Astrocyte of the spinal cord (primary cell): Measurements from ENCODE around the gene HUS1.
"Not testable (repeated sequence)": the region's sequence is repeated elsewhere in the genome, so short reads cannot be mapped to it uniquely, and the experiment has no call there.

Experiments used
- DNase-seq: peaks from one replicate; pipeline ENCODE4 v3.0.0; 2011; ENCODE audit warnings: low read depth, low spot score
- H3K4me3 ChIP-seq: 2 replicates; pipeline ENCODE4 v1.5.1; 2011; ENCODE audit warnings: low read depth, mild to moderate bottlenecking, low read length, moderate library complexity
- in situ Hi-C: cut with HindIII; loops from 2 replicates; pipeline ENCODE4 v1.10.0; 2017; ENCODE audit warnings: low sequenced_read_pairs
- TF ChIP-seq, protein P1 (sequence below): IDR thresholded peaks from 2 replicates; pipeline ENCODE4 v1.5.1; 2012; ENCODE audit warnings: low read depth, mild to moderate bottlenecking, low read length, inconsistent platforms

HUS1 gene

DNA sequence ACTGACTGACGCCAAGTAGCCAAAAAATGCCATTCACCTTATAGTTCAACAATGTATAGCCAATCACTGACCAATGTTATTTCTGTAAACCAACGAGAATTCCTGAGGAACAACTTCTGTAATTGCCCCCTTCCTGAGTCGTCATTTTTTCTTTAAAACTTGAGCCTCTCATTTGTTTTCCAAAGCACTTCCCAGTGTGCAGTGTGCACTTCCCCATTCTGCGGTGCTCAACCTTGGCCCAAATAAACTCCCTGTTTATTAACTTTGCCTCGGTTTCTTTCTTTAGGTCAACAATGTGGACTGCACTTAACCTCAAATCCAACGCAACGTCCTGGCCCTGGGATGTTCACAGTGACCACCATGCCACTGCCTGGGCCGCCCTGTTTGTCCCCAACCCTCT lies 46.2 kb downstream of the HUS1 start:
- H3K4me3 ChIP-seq, result no peak overlapping the region
- TF ChIP-seq, protein P1, sequence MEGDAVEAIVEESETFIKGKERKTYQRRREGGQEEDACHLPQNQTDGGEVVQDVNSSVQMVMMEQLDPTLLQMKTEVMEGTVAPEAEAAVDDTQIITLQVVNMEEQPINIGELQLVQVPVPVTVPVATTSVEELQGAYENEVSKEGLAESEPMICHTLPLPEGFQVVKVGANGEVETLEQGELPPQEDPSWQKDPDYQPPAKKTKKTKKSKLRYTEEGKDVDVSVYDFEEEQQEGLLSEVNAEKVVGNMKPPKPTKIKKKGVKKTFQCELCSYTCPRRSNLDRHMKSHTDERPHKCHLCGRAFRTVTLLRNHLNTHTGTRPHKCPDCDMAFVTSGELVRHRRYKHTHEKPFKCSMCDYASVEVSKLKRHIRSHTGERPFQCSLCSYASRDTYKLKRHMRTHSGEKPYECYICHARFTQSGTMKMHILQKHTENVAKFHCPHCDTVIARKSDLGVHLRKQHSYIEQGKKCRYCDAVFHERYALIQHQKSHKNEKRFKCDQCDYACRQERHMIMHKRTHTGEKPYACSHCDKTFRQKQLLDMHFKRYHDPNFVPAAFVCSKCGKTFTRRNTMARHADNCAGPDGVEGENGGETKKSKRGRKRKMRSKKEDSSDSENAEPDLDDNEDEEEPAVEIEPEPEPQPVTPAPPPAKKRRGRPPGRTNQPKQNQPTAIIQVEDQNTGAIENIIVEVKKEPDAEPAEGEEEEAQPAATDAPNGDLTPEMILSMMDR, result no peak
- DNase-seq, result no peak
- in situ Hi-C loops, result no loop called here

DNA sequence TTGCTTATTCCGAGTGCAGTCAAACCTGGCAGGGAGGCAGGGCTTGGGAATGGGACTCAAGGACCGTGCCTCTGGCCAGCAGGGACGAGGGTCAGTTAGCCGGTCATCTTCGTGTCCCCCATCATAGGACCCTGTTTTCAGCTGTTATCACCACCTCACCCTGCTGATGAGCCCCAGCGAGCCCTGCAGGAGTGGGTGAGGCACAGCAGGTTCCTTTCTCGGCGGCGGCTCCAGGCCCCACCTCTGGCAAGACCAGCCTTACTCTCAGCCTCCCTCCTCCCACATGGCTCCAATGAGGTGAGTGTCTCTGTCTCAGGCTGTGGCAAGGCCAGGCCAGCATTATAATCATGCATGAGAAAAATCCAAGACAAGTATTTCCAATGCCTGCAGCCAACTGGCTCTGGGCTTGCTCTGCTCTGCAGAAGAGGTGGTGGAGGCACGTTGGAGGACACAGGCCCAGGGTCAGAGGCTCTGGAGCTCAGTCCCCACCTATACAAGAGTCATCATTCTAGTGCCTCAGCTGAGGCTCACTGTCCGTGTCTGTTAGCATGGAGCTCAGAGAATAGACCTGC lies 46.9 kb downstream of the HUS1 start:
- TF ChIP-seq, protein P1, result no peak

DNA sequence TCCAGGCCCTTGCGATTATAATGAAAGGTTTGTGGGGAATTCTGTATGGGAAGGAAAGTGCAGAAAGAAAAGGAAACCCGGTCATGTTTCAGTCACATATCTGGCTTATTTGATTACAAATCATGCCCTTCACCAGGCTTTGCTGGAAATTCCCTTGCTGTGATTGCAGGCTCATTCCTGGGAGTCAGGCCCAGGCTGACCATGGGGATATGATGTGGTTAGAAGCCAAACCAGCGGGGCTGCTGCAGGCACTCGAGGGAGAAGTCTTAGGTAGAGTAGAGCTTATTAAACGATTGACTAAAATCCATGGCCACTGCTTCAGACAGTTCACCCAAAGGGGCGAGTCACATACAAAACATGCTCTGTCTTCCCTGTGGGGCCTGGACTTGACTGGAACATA lies 47.4 kb downstream of the HUS1 start:
- DNase-seq, result peak; percentile 70
- no peak overlapping the region for H3K4me3 ChIP-seq
- in situ Hi-C loops, result no loop called here
- TF ChIP-seq, protein P1, result no peak

More for the DNA sequence above, 46.9 kb downstream of the HUS1 start:
- no peak for DNase-seq
- H3K4me3 ChIP-seq, result no peak overlapping the region
- in situ Hi-C loops, result no loop called here

DNA sequence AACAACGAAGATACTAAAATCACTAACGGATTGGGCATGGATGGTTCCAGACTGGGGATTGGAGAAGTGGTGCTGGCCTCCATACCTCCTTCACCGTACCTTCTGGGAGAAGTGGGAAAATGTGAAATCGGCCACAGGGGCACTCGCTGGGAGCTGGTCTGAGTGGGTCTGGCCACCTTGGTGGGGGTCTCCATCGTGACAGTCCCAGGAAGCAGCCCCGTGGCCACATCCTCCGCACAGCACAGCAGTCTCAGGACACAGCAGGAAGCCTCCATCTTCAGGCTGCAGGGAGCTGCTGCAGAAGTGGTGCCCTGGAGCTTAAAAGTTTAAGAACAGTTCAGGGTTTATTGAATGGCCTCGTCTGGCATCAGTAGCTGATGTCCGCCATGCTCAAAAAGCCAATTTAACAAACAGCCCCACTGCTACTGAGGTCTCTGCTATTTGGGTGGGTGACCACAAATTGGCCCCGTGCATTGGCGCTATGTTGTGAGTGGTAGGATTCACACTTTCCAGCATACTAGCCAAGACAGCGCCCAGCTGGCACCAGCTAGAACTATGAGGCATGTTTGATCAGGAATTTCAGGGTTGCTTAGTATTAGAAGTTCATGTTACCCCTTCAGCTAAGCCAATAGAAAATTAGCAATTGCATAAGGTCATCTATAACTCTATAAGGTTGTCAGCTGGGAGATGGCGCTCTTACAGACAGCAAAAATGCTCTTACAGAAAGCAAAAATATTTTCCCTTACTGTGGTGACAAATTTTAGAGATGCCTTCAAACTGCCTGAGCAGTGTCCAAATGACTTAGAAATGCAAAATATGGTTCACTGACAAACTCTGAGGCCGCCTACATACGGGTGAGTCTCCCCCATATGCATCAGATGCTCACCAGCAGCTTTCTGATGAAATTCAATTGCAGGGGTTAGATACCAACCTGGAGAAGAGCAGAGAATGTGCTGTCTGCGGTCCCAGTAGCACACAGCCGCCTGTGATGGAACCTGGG lies 48.1 kb downstream of the HUS1 start:
- in situ Hi-C loops, result no loop called here
- TF ChIP-seq, protein P1, result no peak
- no peak overlapping the region for H3K4me3 ChIP-seq
- DNase-seq, result no peak

DNA sequence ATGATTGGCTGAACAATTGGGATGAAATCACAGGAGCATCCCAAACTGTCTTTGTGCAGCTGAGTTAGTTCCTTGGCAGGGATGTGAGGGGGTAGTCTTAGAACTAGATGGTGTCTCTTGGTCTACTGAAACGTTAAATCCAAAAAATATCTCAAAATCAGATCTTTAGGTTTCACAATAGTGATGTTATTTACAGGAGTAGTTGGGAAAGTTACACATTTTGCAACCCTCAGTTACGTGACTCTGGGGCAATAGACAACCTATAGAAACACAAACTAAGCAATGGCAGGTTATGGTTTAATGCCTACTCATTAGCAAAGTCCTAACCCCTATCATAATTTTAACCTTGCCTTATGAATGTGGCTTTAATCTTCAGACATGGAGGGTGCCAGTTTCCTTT lies 55.1 kb downstream of the HUS1 start:
- in situ Hi-C loops, result no loop called here
- H3K4me3 ChIP-seq, result no peak overlapping the region
- TF ChIP-seq, protein P1, result no peak
- DNase-seq, result no peak

DNA sequence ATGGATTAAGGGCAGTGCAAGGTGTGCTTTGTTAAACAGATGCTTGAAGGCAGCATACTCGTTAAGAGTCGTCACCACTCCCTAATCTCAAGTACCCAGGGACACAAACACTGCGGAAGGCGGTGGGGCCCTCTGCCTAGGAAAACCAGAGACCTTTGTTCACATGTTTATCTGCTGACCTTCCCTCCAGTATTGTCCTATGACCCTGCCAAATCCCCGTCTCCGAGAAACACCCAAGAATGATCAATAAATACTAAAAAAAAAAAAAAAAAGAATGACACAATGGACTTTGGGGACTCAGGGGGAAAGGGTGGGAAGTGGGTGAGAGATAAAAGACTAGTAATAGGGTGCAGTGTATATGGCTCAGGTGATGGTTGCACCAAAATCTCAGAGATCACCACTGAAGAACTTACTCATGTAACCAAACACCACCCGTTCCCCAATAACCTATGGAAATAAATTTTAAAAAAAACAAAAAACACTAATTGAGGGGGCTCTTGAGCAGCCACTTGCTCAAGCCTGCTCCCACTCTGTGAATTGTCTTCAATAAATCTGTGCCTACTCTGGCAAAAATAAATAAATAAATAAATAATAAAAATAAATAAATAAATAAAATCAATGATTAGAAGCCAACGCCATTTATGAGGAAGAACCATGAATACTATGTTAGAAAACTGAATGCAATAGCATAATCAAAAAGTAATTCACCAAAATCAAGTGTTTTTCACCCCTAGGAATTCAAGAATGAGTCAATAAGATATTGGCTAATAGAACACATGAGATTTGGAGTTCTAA lies 56.1 kb downstream of the HUS1 start:
- in situ Hi-C loops, DNase-seq, H3K4me3 ChIP-seq: not testable (repeated sequence)

DNA sequence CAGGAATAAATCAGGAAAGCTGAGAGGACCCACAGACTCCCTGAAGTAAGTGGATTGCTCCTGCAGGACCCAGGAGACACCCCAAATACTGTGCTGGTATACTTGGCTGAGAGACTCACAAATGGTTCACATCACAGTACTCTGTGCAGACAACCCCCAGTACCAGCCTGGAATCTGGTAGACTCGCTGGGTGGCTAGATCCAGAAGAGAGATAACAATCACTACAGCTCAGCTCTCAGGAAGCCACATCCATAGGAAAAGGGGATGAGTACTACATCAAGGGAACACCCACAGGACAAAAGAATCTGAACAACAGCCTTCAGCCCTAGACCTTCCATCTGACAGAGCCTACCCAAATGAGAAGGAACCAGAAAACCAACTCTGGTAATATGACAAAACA lies 62.9 kb downstream of the HUS1 start:
- in situ Hi-C loops, DNase-seq, H3K4me3 ChIP-seq: not testable (repeated sequence)
